T1000 (cell line): ENCODE data around the gene CD160.
"Not testable (repeated sequence)": the region's sequence is repeated elsewhere in the genome, so short reads cannot be mapped to it uniquely, and the experiment has no call there.

Experiments
- DNase-seq: peaks from one replicate; lab custom pipeline; 2025; ENCODE audit warnings: mixed read lengths; lab: John Stamatoyannopoulos, UW

The CD160 gene, protein sequence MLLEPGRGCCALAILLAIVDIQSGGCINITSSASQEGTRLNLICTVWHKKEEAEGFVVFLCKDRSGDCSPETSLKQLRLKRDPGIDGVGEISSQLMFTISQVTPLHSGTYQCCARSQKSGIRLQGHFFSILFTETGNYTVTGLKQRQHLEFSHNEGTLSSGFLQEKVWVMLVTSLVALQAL

GRCh38 chr1:145719230-145720079, at the start of gene CD160:
Gene CD160 (plus strand): TSS chr1:145719499. CDS start chr1:145728328, 8,829 bp downstream.
- no peak for DNase-seq

DNA sequence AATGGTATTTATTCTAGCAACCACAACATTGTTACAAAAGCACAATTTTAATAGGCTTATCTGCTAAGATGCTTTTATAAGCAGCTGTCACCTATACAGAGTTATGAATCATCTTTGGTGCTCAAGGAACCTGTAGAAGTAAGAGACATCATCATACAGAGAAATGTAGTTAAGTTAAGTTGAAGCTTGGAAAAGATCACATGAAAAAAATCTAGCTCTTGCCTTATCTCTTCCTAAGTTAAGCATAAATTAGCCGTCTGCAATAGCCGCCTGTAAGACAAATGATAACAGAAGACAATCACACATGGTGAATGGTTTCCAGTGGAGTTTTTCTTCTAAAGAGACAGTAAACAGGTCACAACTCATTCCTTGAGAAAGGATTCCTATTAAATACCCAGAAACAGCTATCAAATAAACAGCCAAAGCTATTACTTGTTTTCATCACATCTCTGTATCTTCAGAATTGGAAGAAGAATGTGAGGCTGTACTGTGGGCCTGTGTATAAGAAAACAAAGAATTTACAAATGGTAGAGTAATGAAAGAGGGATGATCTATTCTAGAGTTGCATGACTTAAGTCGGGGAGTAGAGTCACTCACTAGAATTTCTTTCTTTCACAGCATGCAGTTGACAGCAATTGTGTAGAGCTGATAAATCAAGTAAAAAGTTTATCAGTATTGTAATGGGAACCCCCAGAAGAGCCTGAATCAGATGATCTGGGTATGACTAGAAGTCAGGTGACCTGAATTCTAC, 48.1 kb upstream of the CD160 start:
- DNase-seq: not testable (repeated sequence)

GRCh38 chr1:145673217-145673616, 46.1 kb upstream of the CD160 start:
- DNase-seq: not testable (repeated sequence)

- DNase-seq: not testable (repeated sequence)
Measured at GRCh38 chr1:145684858-145685257, 34.4 kb upstream of the CD160 start.

- not testable (repeated sequence) for DNase-seq
Measured at GRCh38 chr1:145686078-145686477, 33.2 kb upstream of the CD160 start.

DNA sequence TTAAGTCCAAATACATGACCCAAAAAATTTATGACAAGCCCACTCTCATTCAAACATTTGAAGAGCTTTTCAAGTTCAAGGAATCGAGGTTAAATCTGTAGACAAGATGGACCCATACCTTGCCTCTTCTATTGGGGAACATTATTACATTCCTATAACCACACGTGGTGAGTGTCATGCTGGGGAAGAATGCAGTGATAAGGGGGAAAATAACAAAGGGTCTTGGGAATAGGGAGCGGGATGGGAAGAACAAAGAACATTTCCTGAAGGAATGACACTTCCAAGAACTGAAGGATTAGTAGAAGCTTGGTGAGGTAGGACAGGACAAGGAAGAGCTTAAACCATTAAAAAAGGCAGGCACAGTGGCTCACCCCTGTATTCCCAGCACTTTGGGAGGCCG, 31.0 kb upstream of the CD160 start:
- no peak for DNase-seq

DNA sequence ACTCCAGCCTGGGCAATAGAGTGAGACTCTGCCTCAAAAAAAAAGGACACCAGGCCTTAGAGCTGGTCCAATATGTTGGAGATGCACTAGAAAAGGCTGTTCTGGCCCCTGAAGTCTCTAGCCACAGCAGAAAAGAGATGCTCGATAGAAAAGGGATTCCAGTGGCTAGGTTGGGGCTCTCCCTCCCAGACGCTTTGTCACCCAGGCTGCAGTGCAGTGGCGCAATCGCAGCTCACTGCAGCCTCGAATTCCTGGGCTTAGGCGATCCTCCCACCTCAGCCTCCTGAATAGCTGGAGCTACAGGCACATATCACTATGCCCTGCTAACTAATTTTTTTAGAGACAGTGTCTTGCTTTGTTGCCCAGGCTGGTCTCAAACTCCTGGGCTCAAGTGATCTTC, 30.4 kb upstream of the CD160 start:
- DNase-seq: no peak

DNA sequence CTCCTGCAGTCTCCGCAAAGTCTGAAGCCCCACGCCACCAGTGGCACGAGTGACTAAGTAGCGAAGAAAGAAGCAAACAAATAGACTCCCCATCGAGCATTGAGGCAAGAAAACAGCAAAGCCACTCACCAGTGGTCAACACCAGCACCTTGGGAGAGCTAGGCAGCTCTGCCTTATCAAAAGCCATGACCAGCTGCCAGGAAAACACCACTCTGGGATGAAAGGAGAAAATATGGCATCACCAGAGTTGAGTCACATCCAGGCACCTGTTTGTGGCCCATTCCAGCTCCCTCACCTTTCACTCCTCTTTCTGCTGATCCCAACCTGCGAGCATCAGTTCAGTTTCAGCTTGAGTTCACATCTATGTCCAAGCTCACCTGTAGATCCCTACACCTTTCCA, 29.4 kb upstream of the CD160 start:
- no peak for DNase-seq

DNA sequence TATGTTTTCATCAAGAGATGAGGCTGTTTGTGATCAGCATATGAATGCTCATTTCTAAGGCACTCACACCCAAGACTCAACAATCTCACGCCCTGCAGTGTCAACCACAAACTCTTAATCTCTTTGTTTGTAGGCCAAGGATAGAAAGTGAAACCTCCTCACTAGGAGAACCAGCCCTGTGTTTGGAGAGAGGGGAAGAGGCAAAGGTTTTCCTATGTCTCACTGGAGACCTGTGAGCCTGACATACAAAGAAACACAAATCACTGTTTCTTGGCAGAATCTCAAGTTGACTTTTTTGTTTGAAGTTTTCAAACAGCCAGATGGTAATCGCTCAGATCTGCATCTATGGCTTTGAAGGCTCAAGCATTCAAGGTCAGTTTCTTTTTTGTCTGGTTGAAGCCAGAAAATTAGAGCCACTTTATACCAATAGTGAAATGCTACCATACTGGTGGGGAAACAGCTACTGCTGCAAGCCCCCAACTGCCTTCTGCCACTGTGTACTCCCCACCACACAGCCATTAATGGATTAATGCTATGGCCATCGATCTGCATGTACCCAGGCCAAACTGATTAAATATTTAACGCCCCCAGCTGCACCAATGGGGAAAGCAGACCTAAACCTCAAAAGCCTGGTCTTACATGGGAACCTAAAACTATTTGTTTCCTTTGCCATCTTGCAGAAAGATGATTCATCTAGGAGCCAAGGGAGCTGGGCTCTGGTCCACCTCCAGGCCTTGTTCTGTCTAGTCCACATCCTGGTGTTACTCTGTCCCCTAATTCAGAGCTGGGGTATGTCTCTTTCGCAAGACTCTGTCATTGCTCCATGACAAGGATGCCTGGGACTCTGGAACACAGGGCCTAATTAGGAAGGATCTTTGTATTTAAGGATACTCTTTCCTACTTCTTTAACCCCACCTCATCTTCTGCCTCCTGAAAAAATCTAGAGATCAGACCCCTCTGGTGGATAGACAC, 28.4 kb upstream of the CD160 start:
- no peak for DNase-seq

DNA sequence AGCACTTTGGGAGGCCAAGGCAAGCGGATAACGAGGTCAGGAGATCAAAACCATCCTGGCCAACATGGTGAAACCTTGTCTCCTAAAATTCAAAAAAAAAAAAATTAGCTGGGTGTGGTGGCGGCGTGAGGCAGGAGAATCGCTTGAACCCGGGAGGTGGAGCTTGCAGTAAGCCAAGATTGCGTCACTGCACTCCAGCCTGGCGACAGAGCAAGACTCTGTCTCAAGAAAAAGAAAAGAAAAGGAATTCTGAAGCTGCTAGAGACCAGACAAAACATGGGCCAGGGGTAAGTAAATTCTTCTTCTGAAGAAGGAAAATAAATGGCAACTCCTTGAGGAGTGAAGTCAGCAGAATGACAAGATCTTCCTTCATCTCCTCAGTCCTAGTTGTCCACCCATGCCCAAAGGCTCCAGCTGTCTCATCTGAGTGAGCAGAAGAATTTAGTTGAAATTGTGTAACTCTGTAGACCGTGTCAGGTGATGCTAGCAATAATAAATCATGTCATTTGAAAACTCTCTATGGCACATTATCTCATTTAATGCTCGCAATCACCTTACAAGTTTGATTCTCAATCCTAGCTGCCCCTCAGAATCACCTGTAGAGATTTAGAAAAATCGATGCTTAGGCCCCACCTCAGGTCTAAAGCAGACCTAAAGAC, 26.4 kb upstream of the CD160 start:
- DNase-seq: no peak

GRCh38 chr1:145695821-145696629, 23.3 kb upstream of the CD160 start:
- DNase-seq: no peak

GRCh38 chr1:145696630-145696960, 22.7 kb upstream of the CD160 start:
- DNase-seq: no peak

- DNase-seq: no peak
Measured at GRCh38 chr1:145701306-145701862, 17.9 kb upstream of the CD160 start.

GRCh38 chr1:145702052-145702451, 17.2 kb upstream of the CD160 start:
- DNase-seq: no peak

- no peak for DNase-seq
Measured at GRCh38 chr1:145702826-145703225, 16.5 kb upstream of the CD160 start.

- no peak for DNase-seq
Measured at GRCh38 chr1:145705622-145706021, 13.7 kb upstream of the CD160 start.

GRCh38 chr1:145706086-145706664, 13.1 kb upstream of the CD160 start:
- DNase-seq: peak; percentile 76

GRCh38 chr1:145707183-145707867, 12.0 kb upstream of the CD160 start, which contains the start of gene PDZK1:
Gene PDZK1 (minus strand): TSS chr1:145707368. CDS start chr1:145688021, 19,347 bp downstream.
- DNase-seq: no peak

DNA sequence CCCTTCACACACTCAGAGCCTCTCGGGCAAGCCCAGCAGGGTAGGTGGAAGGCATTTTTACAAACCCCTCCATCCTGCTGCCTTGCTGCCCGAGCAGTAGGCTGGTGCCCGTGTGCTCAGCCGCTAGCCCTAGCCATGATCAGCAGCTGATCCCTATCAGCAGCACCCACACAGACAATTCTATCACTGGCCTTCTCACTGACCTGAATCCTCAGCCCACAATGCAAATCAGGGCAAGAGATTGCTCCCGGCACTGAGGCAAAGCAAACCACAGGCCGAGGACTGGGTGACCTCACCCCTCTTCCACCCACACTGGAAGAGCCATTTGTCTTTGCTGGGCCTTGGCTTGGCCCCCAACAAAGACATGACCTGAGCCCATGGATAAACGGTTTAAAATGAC, 11.2 kb upstream of the CD160 start:
- DNase-seq: no peak
